GM12874 (cell line): ENCODE measurements around the gene FBXO8.

ENCODE experiments used
- CTCF ChIP-seq: IDR thresholded peaks from 2 replicates; pipeline ENCODE4 v1.5.1; 2011; ENCODE audit warnings: low read depth, mild to moderate bottlenecking, control low read depth, low read length, moderate library complexity; ENCODE audit not compliant: insufficient read depth

Gene FBXO8

GRCh38 chr4:174317531-174317930, 34.1 kb upstream of the FBXO8 start:
- no peak for TF ChIP-seq CTCF

- TF ChIP-seq CTCF: no peak
Measured at GRCh38 chr4:174316954-174317353, 33.5 kb upstream of the FBXO8 start.

- TF ChIP-seq CTCF: no peak
Measured at GRCh38 chr4:174316546-174316945, 33.1 kb upstream of the FBXO8 start.

DNA sequence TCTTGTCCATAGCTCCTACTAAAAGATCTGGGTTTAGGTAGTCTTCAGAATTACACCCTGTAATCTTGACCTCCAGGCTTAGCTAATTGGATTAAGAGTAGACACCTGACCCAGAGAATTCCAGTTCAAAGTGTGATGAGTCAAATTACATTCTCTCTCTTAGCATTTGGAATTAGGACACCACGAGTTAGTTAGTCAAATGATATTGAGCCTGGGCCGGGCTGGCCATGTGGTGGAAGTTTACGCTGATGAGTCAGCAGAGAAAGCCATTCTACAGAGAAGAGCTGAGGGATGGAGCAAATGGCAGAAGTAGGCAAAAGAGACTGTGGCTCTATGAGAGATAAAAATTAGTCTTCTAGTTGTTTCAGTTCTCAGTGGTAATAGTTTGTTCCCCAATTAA, 31.3 kb upstream of the FBXO8 start:
- TF ChIP-seq CTCF: no peak

DNA sequence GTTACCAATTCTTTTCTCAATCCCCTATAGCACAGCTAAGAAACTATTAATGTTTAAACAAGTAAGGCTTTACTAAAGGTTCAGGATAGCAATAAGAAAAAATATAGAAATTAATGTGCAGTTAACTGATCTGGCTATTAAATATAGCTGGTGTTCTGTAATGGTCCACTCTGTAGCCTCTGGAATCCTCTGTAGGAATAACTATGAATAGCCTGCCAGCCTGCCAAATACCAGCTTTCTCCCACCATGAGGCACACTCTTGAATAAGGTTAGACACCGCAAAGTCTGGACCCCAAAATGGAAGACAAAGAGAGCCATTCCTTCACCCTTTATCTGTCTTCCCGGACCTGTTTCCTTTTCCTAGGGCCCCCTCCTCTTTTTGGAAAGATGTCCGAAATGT, 30.8 kb upstream of the FBXO8 start:
- no peak for TF ChIP-seq CTCF

GRCh38 chr4:174312993-174313392, 29.5 kb upstream of the FBXO8 start:
- TF ChIP-seq CTCF: no peak

- TF ChIP-seq CTCF: no peak
Measured at GRCh38 chr4:174307694-174308093, 24.2 kb upstream of the FBXO8 start.

GRCh38 chr4:174305961-174306360, 22.5 kb upstream of the FBXO8 start:
- no peak for TF ChIP-seq CTCF
